SK-N-SH treated with all-trans-retinoic acid at 6 μM for 48 hours (cell line): ENCODE results near the gene RGPD3.

Experiments used
- ATAC-seq: fragments of 200-7000 bp; cut with Tn5 transposase; 3 replicates; pipeline ENCODE4 v1.9.1; 2020; ENCODE audit warnings: mild to moderate bottlenecking, moderate library complexity
- ARNTL ChIP-seq: fragments of 450-650 bp; formaldehyde crosslinking; IDR thresholded peaks from 2 replicates; pipeline ENCODE4 v1.5.0; 2020; ENCODE audit warnings: low read depth, mild to moderate bottlenecking, moderate library complexity, borderline replicate concordance
- BACH2 ChIP-seq: fragments of 250-450 bp; sonication (Bioruptor Pico); IDR thresholded peaks from 2 replicates; pipeline ENCODE4 v1.9.0; 2021; ENCODE audit warnings: mild to moderate bottlenecking, borderline replicate concordance
- CREB5 ChIP-seq: fragments of 250-450 bp; sonication (Bioruptor Pico); IDR thresholded peaks from 2 replicates; pipeline ENCODE4 v1.5.1; 2020; ENCODE audit warnings: low read depth, mild to moderate bottlenecking, moderate library complexity
- CSRNP3 ChIP-seq: fragments of 250-450 bp; sonication (Bioruptor Pico); IDR thresholded peaks from 2 replicates; pipeline ENCODE4 v1.5.1; 2021; ENCODE audit warnings: mild to moderate bottlenecking, moderate library complexity
- ISL1 ChIP-seq: fragments of 250-450 bp; sonication (Bioruptor Pico); IDR thresholded peaks from 2 replicates; pipeline ENCODE4 v2.1.2; 2022; ENCODE audit warnings: mild to moderate bottlenecking, moderate library complexity
- PATZ1 ChIP-seq: fragments of 250-450 bp; sonication (Bioruptor Pico); IDR thresholded peaks from 2 replicates; pipeline ENCODE4 v1.8.0; 2020; ENCODE audit warnings: mild to moderate bottlenecking, moderate library complexity, borderline replicate concordance
- POU6F1 ChIP-seq: fragments of 250-450 bp; sonication (Bioruptor Pico); IDR thresholded peaks from 2 replicates; pipeline ENCODE4 v1.8.0; 2021; ENCODE audit warnings: low read depth, mild to moderate bottlenecking, moderate library complexity, borderline replicate concordance
- PPARA ChIP-seq: fragments of 250-450 bp; sonication (Bioruptor Pico); IDR thresholded peaks from 2 replicates; pipeline ENCODE4 v1.5.0; 2020; ENCODE audit warnings: mild to moderate bottlenecking, borderline replicate concordance
- RARB ChIP-seq: fragments of 250-450 bp; sonication (Bioruptor Pico); IDR thresholded peaks from 2 replicates; pipeline ENCODE4 v1.8.0; 2021; ENCODE audit warnings: mild to moderate bottlenecking, moderate library complexity
- TCF4 ChIP-seq: fragments of 250-450 bp; sonication (Bioruptor Pico); IDR thresholded peaks from 2 replicates; pipeline ENCODE4 v1.8.0; 2021; ENCODE audit warnings: mild to moderate bottlenecking, moderate library complexity, borderline replicate concordance
- TOX ChIP-seq: fragments of 250-450 bp; sonication (Bioruptor Pico); IDR thresholded peaks from 2 replicates; pipeline ENCODE4 v1.8.0; 2021; ENCODE audit warnings: mild to moderate bottlenecking, moderate library complexity, borderline replicate concordance
- TSHZ2 ChIP-seq: fragments of 250-450 bp; sonication (Bioruptor Pico); IDR thresholded peaks from 2 replicates; pipeline ENCODE4 v1.5.0; 2020; ENCODE audit warnings: mild to moderate bottlenecking, moderate library complexity
- ZC3H10 ChIP-seq: fragments of 250-450 bp; sonication (Bioruptor Pico); IDR thresholded peaks from 2 replicates; pipeline ENCODE4 v1.5.1; 2021; ENCODE audit warnings: mild to moderate bottlenecking, moderate library complexity
- ZFP3 ChIP-seq: fragments of 250-450 bp; sonication (Bioruptor Pico); IDR thresholded peaks from 2 replicates; pipeline ENCODE4 v1.5.0; 2020; ENCODE audit warnings: mild to moderate bottlenecking, moderate library complexity
- ZFP30 ChIP-seq: fragments of 450-650 bp; formaldehyde crosslinking; IDR thresholded peaks from 2 replicates; pipeline ENCODE4 v1.5.0; 2022; ENCODE audit warnings: mild to moderate bottlenecking, moderate library complexity
- ZNF565 ChIP-seq: fragments of 450-650 bp; formaldehyde crosslinking; conservative IDR thresholded peaks from 2 replicates; pipeline ENCODE4 v1.5.0; 2020; ENCODE audit warnings: low read depth, mild to moderate bottlenecking, moderate library complexity
- ZNF70 ChIP-seq: fragments of 450-650 bp; formaldehyde crosslinking; IDR thresholded peaks from 2 replicates; pipeline ENCODE4 v1.5.0; 2020; ENCODE audit warnings: mild to moderate bottlenecking, moderate library complexity
- ZNF8 ChIP-seq: fragments of 450-650 bp; formaldehyde crosslinking; IDR thresholded peaks from 2 replicates; pipeline ENCODE4 v1.5.0; 2020; ENCODE audit warnings: mild to moderate bottlenecking, moderate library complexity

Gene RGPD3

GRCh38 chr2:106362789-106363188 lies 105.4 kb downstream of the RGPD3 start (continued):
- TF ChIP-seq ZFP3 (no peak), CSRNP3 (CRISPR knock-in tag) (no peak)

- TF ChIP-seq BACH2 (CRISPR knock-in tag), result no peak
- TF ChIP-seq RARB (CRISPR knock-in tag), result no peak
- TF ChIP-seq ZNF8 (CRISPR knock-in tag), result no peak
- no peak for TF ChIP-seq ZNF565 (CRISPR knock-in tag)
- no peak for TF ChIP-seq ZC3H10 (CRISPR knock-in tag)
- TF ChIP-seq, all 23 proteins: peak for 0
- ATAC-seq, result no peak
Observed at GRCh38 chr2:106359512-106359911, 108.7 kb downstream of the RGPD3 start.

GRCh38 chr2:106358521-106358920 lies 109.7 kb downstream of the RGPD3 start:
- TF ChIP-seq ARNTL (CRISPR knock-in tag), result no peak
- TF ChIP-seq ISL1, result no peak
- no peak for TF ChIP-seq POU6F1
- no peak for TF ChIP-seq RARB (CRISPR knock-in tag)
- no peak for TF ChIP-seq ZNF70 (CRISPR knock-in tag)
- TF ChIP-seq, all 23 proteins: peak for 0
- ATAC-seq, result no peak

GRCh38 chr2:106358081-106358480 lies 110.1 kb downstream of the RGPD3 start:
- no peak for ATAC-seq

GRCh38 chr2:106356291-106356690 lies 111.9 kb downstream of the RGPD3 start:
- ATAC-seq, result no peak
- no peak for TF ChIP-seq CREB5
- no peak for TF ChIP-seq ZNF70 (CRISPR knock-in tag)
- no peak for TF ChIP-seq TCF4
- TF ChIP-seq TOX (CRISPR knock-in tag), result no peak
- TF ChIP-seq PPARA (CRISPR knock-in tag), result no peak
- TF ChIP-seq ZFP3, result no peak
- TF ChIP-seq TSHZ2 (CRISPR knock-in tag), result no peak
- TF ChIP-seq CSRNP3 (CRISPR knock-in tag), result no peak
- TF ChIP-seq ISL1, result no peak

More at GRCh38 chr2:106358081-106358480, 110.1 kb downstream of the RGPD3 start:
- TF ChIP-seq PATZ1 (CRISPR knock-in tag) (no peak), ZNF565 (CRISPR knock-in tag) (no peak), ZFP30 (no peak), TCF4 (no peak), ISL1 (no peak), ZFP3 (no peak), POU6F1 (no peak), ZNF70 (CRISPR knock-in tag) (no peak)
